Kidney epithelial cell (primary cell): ENCODE measurements around the gene SNAI1. TPM values are rescaled to one million over a fixed set of nuclear protein-coding genes. Genes with fewer than 3 reads are reported as not detected.
"Not testable (repeated sequence)": the region's sequence is repeated elsewhere in the genome, so short reads cannot be mapped to it uniquely, and the experiment has no call there.

Experiments used
- DNase-seq: peaks from one replicate; pipeline ENCODE4 v3.0.0-alpha.2; 2010; ENCODE audit warnings: low read depth
- H3K27me3 ChIP-seq: 2 replicates; pipeline ENCODE4 v1.6.0; 2011; ENCODE audit warnings: low read length; ENCODE audit not compliant: control insufficient read depth, insufficient read depth
- H3K36me3 ChIP-seq: 2 replicates; pipeline ENCODE4 v1.5.1; 2011; ENCODE audit warnings: low read length; ENCODE audit not compliant: control insufficient read depth, insufficient read depth
- H3K4me3 ChIP-seq: 2 replicates; pipeline ENCODE4 v1.5.1; 2011; ENCODE audit warnings: low read depth, mild to moderate bottlenecking, control low read depth, low read length
- total RNA-seq: library from RNA; depleted of rRNA; stranded (reverse); fragments of >200 nt; gene quantifications from 2 replicates; pipeline ENCODE4 v1.2.3, GENCODE V29; 2015
- TF ChIP-seq, protein P1 (sequence below): IDR thresholded peaks from 2 replicates; pipeline ENCODE4 v1.5.1; 2011; ENCODE audit warnings: mild to moderate bottlenecking, moderate library complexity, low read length, control low read depth, inconsistent platforms; ENCODE audit not compliant: insufficient read depth, poor library complexity, severe bottlenecking

The SNAI1 gene
- total RNA-seq, 1 donor from 2014 or later = not detected

DNA sequence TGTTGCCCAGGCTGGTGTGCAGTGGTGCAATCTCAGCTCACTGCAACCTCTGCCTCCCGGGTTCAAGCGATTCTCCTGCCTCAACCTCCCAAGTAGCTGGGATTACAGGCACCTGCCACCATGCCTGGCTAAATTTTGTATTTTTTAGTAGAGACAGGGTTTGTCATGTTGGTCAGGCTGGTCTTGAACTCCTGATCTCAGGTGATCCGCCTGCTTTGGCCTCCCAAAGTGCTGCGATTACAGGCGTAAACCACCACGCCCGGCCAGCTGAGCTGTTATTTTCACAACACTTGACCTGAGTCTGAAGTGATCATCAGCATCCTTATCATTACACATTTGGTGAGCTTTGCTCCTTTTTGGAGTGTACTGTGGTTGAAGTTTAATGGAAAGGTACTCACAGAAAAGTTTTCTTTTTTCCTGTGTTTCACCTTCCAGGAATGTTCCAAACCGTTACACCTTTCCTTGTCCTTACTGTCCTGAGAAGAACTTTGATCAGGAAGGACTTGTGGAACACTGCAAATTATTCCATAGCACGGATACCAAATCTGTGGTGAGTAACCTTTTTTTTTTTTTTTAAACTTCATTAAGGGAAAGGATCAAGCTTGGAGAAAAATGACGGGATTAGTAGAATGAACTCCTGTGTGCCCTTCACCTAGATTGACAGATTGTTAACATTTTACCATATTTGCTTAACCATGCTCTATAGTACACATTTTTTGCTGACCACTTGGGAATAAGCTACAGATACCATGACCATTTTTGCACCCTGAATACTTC, 36.9 kb upstream of the SNAI1 start:
- DNase-seq = no peak
- Histone ChIP-seq H3K4me3 (no peak overlapping the region), H3K27me3 (no peaks in the 10 kb centered on the region), H3K36me3 (peaks cover 2% of the 10 kb centered on the region)
- TF ChIP-seq, protein P1, sequence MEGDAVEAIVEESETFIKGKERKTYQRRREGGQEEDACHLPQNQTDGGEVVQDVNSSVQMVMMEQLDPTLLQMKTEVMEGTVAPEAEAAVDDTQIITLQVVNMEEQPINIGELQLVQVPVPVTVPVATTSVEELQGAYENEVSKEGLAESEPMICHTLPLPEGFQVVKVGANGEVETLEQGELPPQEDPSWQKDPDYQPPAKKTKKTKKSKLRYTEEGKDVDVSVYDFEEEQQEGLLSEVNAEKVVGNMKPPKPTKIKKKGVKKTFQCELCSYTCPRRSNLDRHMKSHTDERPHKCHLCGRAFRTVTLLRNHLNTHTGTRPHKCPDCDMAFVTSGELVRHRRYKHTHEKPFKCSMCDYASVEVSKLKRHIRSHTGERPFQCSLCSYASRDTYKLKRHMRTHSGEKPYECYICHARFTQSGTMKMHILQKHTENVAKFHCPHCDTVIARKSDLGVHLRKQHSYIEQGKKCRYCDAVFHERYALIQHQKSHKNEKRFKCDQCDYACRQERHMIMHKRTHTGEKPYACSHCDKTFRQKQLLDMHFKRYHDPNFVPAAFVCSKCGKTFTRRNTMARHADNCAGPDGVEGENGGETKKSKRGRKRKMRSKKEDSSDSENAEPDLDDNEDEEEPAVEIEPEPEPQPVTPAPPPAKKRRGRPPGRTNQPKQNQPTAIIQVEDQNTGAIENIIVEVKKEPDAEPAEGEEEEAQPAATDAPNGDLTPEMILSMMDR = no peak

DNA sequence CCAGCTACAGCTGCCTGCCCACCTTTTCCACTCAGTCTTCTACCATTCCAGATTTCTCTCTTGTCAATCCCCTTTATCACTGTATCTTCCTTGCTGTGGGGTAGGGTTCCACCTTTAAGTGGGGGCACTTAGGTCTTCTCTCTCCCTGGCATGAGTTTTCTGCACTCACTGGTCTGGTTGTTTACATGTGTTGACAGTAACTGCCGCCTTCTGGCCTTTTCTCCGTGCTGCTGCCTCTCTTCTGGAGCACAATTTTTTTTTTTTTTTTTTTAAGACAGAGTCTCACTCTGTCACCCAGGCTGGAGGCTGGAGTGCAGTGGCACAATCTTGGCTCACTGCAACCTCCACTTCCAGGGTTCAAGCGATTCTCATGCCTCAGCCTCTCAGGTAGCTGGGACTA, 34.6 kb upstream of the SNAI1 start:
- no peak overlapping the region for H3K4me3 ChIP-seq
- H3K36me3 ChIP-seq = peaks cover 2% of the 10 kb centered on the region
- TF ChIP-seq, protein P1 = no peak
- DNase-seq = no peak
- no peaks in the 10 kb centered on the region for H3K27me3 ChIP-seq

DNA sequence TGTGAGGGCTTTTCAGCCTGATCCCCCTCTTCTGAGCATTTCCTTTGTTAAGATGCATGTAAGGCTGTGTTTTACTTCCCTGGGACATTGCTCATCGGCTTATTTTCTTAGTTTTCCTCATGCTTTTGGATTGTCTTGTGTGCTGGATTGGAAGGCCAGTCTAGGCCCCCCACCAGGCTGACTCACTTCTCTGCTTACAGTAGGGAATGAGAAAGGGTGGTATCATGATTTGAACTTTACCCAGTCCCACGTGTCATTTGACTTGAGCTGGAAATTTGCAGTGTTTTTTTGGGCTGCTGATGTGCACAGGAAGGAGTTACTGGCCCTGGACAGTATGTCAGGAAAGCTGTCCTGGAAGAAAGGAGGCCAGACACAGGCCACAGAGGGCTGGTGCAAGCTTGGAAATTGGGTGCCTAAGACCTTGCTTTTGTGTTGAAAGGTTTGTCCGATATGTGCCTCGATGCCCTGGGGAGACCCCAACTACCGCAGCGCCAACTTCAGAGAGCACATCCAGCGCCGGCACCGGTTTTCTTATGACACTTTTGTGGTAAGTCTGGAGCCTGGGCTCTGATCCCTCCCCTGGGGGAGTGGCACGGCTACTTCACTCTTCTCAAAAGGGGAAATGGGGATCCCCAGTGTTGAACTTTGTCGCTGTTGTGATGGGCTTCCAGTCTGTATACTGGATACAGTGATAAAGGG, 33.8 kb upstream of the SNAI1 start:
- H3K36me3 ChIP-seq = peaks cover 2% of the 10 kb centered on the region
- TF ChIP-seq, protein P1 = no peak
- no peaks in the 10 kb centered on the region for H3K27me3 ChIP-seq
- no peak overlapping the region for H3K4me3 ChIP-seq
- peak; percentile 65 for DNase-seq

DNA sequence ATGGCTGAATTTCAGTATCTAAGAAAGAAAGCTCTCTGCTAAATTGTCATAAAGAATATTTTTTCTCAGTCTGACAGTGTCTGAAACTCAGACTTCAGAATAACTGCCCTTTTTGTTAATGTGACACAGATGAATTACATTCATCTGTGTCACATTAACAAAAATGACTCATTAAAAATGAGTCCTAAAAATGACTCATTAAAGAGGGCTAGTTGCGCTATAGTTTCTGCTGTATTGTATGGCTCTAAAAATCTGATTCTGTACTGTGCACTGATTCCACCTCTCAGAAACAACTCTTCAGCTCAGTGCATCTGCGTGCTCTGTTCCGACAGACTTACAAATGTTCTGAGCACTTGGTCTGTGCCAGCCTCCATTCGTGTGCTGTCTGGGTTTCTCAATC, 31.6 kb upstream of the SNAI1 start:
- H3K4me3 ChIP-seq = no peak overlapping the region
- no peak for DNase-seq
- H3K36me3 ChIP-seq = peaks cover 1% of the 10 kb centered on the region
- no peaks in the 10 kb centered on the region for H3K27me3 ChIP-seq
- TF ChIP-seq, protein P1 = no peak

DNA sequence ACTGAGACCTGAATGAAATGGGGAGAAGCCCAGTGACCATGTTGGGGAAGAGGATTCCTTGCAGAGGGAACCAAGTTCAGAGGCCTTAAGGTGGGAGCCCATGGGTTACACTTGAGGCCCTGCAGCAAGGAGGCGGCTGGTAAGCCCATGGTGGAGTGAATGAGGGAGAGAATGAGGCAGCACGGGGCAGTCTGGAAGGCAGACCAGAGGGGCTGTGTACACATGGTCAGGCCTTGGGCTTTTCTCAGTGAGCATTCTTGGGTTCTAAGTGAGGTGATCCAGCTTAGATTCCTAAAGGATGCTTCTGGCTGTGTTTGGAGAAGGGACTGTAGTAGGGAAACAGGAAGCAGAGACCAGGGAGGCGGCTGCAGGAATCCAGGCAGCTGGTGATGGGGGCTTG, 27.6 kb upstream of the SNAI1 start:
- TF ChIP-seq, protein P1 = no peak
- Histone ChIP-seq H3K36me3 (peaks cover 1% of the 10 kb centered on the region), H3K27me3 (no peaks in the 10 kb centered on the region), H3K4me3 (no peak overlapping the region)
- no peak for DNase-seq

DNA sequence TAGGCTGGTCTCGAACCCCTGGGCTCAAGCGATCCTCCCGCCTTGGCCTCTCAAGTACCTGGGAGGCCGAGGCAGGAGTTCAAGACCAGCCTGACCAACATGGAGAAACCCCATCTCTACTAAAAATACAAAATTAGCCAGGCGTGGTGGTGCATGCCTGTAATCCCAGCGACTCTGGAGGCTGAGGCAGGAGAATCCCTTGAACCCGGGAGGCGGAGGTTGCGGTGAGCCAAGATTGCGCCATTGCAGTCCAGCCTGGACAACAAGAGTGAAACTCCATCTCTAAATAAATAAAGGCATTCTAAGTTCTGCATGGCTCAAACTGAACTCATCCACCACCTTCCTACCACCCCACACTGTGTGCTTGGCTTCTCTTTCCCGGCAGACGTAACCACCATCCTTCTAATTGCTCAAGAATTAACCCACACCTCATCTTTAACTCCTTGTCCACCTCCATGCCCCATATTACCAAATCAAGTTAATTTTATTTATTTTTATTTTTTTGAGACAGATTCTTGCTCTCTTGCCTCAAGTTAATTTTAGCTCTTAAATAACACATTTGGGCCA, 26.9 kb upstream of the SNAI1 start:
- not testable (repeated sequence) for H3K4me3 ChIP-seq, H3K36me3 ChIP-seq, DNase-seq, H3K27me3 ChIP-seq
